HepG2 (cell line): ENCODE data around the gene RMI2. TPM values are rescaled to one million over a fixed set of nuclear protein-coding genes. Genes with fewer than 3 reads are reported as not detected.

Experiments used
- CEBPG ChIP-seq: IDR thresholded peaks from 2 replicates; pipeline ENCODE4 v1.6.1; 2016
- HHEX ChIP-seq: IDR thresholded peaks from 2 replicates; pipeline ENCODE4 v1.6.1; 2016; ENCODE audit warnings: control low read depth
- HIVEP1 ChIP-seq: sonication (generic); formaldehyde crosslinking; IDR thresholded peaks from 2 replicates; pipeline ENCODE4 v1.4.0; 2020; ENCODE audit warnings: mild to moderate bottlenecking, missing genetic modification reagents
- KDM2A ChIP-seq: sonication (generic); formaldehyde crosslinking; IDR thresholded peaks from 2 replicates; pipeline ENCODE4 v1.4.0; 2020; ENCODE audit warnings: low read depth, missing genetic modification reagents, borderline replicate concordance
- MAFF ChIP-seq: IDR thresholded peaks from 2 replicates; pipeline ENCODE4 v1.6.1; 2011; ENCODE audit warnings: low read depth, low read length, improper control_type of control experiment
- MED1 ChIP-seq: sonication (generic); formaldehyde crosslinking; IDR thresholded peaks from 2 replicates; pipeline ENCODE4 v1.4.0; 2020; ENCODE audit warnings: missing genetic modification reagents
- NCOA2 ChIP-seq: sonication (generic); formaldehyde crosslinking; IDR thresholded peaks from 2 replicates; pipeline ENCODE4 v1.8.0; 2022; ENCODE audit warnings: inconsistent platforms
- NKX3-1 ChIP-seq: sonication (generic); formaldehyde crosslinking; IDR thresholded peaks from 2 replicates; pipeline ENCODE4 v1.5.0; 2020; ENCODE audit warnings: missing genetic modification reagents
- NR2F6 ChIP-seq, 2 experiments: IDR thresholded peaks; 2 replicates each; pipeline ENCODE4 v1.6.1; 2016; ENCODE audit warnings: antibody characterized with exemption in 1 of 2, mild to moderate bottlenecking in 1 of 2
- PAWR ChIP-seq: sonication (generic); formaldehyde crosslinking; IDR thresholded peaks from 2 replicates; pipeline ENCODE4 v1.4.0; 2020; ENCODE audit warnings: missing genetic modification reagents, mild to moderate bottlenecking, borderline replicate concordance
- TBX3 ChIP-seq: fragments of 450-650 bp; IDR thresholded peaks from 2 replicates; pipeline ENCODE4 v1.6.1; 2017; ENCODE audit warnings: antibody characterized with exemption, mild to moderate bottlenecking, inconsistent platforms, borderline replicate concordance
- THYN1 ChIP-seq: sonication (generic); formaldehyde crosslinking; IDR thresholded peaks from 2 replicates; pipeline ENCODE4 v1.8.1; 2023; ENCODE audit warnings: low read depth, mild to moderate bottlenecking, moderate library complexity, missing genetic modification reagents, borderline replicate concordance
- ZBTB7B ChIP-seq: sonication (generic); formaldehyde crosslinking; IDR thresholded peaks from 2 replicates; pipeline ENCODE4 v1.4.0; 2020; ENCODE audit warnings: missing genetic modification reagents
- ZNF24 ChIP-seq: fragments of 450-650 bp; IDR thresholded peaks from 2 replicates; pipeline ENCODE4 v1.6.1; 2017; ENCODE audit warnings: antibody characterized with exemption, mild to moderate bottlenecking
- ZNF292 ChIP-seq: sonication (generic); formaldehyde crosslinking; IDR thresholded peaks from 2 replicates; pipeline ENCODE4 v1.8.1; 2022; ENCODE audit warnings: mild to moderate bottlenecking, low read depth, missing genetic modification reagents, borderline replicate concordance
- ZNF296 ChIP-seq: sonication (generic); formaldehyde crosslinking; conservative IDR thresholded peaks from 2 replicates; pipeline ENCODE4 v1.5.0; 2020; ENCODE audit warnings: mild to moderate bottlenecking, missing genetic modification reagents
- ZNF468 ChIP-seq: sonication (generic); formaldehyde crosslinking; IDR thresholded peaks from 2 replicates; pipeline ENCODE4 v1.8.0; 2022; ENCODE audit warnings: mild to moderate bottlenecking, moderate library complexity, missing genetic modification reagents
- ZNF546 ChIP-seq: sonication (generic); formaldehyde crosslinking; conservative IDR thresholded peaks from 2 replicates; pipeline ENCODE4 v1.8.1; 2023; ENCODE audit warnings: mild to moderate bottlenecking, missing genetic modification reagents
- ZNF557 ChIP-seq: sonication (generic); formaldehyde crosslinking; IDR thresholded peaks from 2 replicates; pipeline ENCODE4 v1.4.0; 2020; ENCODE audit warnings: missing genetic modification reagents
- ZNF672 ChIP-seq: sonication (generic); formaldehyde crosslinking; IDR thresholded peaks from 2 replicates; pipeline ENCODE4 v1.8.1; 2022; ENCODE audit warnings: missing genetic modification reagents
- ZNF674 ChIP-seq: sonication (generic); formaldehyde crosslinking; IDR thresholded peaks from 2 replicates; pipeline ENCODE4 v1.5.0; 2020; ENCODE audit warnings: low read depth, mild to moderate bottlenecking, missing genetic modification reagents
- polyA plus RNA-seq, 8 experiments: library from polyadenylated mRNA; depleted of rRNA in 3 of 8; stranded (reverse) in 7 of 8; unstranded in 1 of 8; fragments of >200 nt; fragmentation: Illumina TruSeq in 4 of 8; extraction: Trizol in 4 of 8; gene quantifications; 2 replicates each; pipeline versions ENCODE4 v1.2.1 to v1.2.3, GENCODE V29; 2011 to 2016; ENCODE audit warnings: low read depth in 4 of 8, missing spikeins in 1 of 8, mixed read lengths in 1 of 8; ENCODE audit not compliant: insufficient read depth in 1 of 8
- total RNA-seq, 5 experiments: library from RNA; depleted of rRNA; stranded (reverse); fragments of >200 nt; fragmentation: Illumina TruSeq; extraction: Trizol; gene quantifications; 2 replicates each; pipeline ENCODE4 v1.2.3, GENCODE V29; 2016; ENCODE audit warnings: low read depth in 1 of 5
- TF ChIP-seq, protein P1 (sequence below): sonication (generic); formaldehyde crosslinking; IDR thresholded peaks from 2 replicates; pipeline ENCODE4 v1.5.1; 2020; ENCODE audit warnings: mild to moderate bottlenecking, missing genetic modification reagents
- TF ChIP-seq, protein P2 (sequence below): sonication (generic); formaldehyde crosslinking; IDR thresholded peaks from 2 replicates; pipeline ENCODE4 v1.8.0; 2022; ENCODE audit warnings: missing genetic modification reagents, mild to moderate bottlenecking, moderate library complexity, borderline replicate concordance
- TF ChIP-seq, protein P3 (sequence below): sonication (generic); formaldehyde crosslinking; IDR thresholded peaks from 2 replicates; pipeline ENCODE4 v1.4.0; 2020; ENCODE audit warnings: mild to moderate bottlenecking, low read depth, missing genetic modification reagents

RMI2 gene
- total and polyA plus RNA-seq, 2 of the 13 experiments (the other 11 are each of a cell fraction or from before 2014, with no cell fraction given) = 24.5 to 55.7 TPM

DNA sequence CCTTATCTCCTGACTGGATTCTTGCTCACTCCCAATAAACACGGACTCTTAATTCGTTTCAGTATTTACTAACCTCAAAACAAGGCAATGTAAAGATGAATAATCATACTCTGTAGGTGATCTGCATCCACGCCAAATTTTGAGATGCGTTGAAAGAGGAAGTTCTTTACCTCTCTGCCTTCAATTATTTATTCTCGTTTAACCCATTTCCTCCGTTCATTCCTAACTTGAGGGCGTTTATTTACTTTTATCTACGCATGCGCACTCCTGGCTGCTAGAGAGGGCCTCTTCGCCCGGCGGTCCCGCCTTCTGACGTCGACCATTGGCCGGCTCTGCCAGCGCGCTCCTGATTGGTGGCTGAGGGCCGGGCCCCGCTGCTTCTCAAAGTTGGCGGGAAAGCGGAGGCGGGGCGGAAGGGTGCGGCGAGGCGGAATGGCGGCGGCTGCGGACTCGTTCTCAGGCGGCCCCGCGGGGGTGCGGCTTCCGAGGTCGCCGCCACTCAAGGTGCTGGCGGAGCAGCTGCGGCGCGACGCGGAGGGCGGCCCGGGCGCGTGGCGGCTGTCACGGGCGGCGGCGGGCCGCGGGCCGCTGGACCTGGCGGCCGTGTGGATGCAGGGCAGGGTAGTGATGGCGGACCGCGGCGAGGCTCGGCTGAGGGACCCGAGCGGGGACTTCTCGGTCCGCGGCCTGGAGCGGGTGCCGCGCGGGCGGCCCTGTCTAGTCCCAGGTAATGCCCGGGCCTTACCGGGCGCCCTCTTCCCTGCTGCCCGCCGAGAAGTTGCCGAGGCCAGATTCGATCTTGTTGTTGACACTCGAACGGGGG, at the start of gene RMI2 (continued):
- TF ChIP-seq, protein P1, sequence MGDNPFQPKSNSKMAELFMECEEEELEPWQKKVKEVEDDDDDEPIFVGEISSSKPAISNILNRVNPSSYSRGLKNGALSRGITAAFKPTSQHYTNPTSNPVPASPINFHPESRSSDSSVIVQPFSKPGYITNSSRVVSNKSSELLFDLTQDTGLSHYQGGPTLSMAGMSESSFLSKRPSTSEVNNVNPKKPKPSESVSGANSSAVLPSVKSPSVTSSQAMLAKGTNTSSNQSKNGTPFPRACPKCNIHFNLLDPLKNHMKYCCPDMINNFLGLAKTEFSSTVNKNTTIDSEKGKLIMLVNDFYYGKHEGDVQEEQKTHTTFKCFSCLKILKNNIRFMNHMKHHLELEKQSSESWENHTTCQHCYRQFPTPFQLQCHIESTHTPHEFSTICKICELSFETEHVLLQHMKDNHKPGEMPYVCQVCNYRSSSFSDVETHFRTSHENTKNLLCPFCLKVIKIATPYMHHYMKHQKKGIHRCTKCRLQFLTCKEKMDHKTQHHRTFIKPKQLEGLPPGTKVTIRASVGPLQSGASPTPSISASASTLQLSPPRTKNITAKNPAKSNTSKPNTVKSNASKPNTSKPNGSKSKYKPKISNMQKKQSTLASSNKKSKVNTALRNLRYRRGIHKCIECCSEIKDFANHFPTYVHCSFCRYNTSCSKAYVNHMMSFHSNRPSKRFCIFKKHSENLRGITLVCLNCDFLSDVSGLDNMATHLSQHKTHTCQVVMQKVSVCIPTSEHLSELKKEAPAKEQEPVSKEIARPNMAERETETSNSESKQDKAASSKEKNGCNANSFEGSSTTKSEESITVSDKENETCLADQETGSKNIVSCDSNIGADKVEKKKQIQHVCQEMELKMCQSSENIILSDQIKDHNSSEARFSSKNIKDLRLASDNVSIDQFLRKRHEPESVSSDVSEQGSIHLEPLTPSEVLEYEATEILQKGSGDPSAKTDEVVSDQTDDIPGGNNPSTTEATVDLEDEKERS (CRISPR knock-in tag) = no peak
- TF ChIP-seq ZNF468 (no peak), ZNF674 (CRISPR knock-in tag) (no peak), ZBTB7B (CRISPR knock-in tag) (no peak; the same call in 1 of the 2 replicates), HHEX (no peak), THYN1 (peak; percentile 37; the same call in 1 of the 2 replicates), NR2F6 (IDR thresholded peaks at IDR 0.05) (no peak), NR2F6 (CRISPR knock-in tag; IDR thresholded peaks at IDR 0.05) (no peak; the same call in 1 of the 2 replicates), MED1 (CRISPR knock-in tag) (peak; percentile 72), HIVEP1 (CRISPR knock-in tag) (no peak), NCOA2 (CRISPR knock-in tag) (peak; percentile 40), KDM2A (CRISPR knock-in tag) (peak; percentile 92), ZNF557 (CRISPR knock-in tag) (peak; percentile 40; the same call in 1 of the 2 replicates), NKX3-1 (CRISPR knock-in tag) (peak; percentile 94), MAFF (no peak), PAWR (CRISPR knock-in tag) (no peak), CEBPG (0 out of 2 replicates have a peak, but pooled peaks have one; percentile 2), ZNF292 (CRISPR knock-in tag) (no peak), ZNF296 (CRISPR knock-in tag) (no peak; the same call in 1 of the 2 replicates), ZNF546 (CRISPR knock-in tag) (peak; percentile 81), ZNF24 (peak; percentile 12; the same call in 1 of the 2 replicates), TBX3 (no peak), ZNF672 (0 out of 2 replicates have a peak, but pooled peaks have one; percentile 17)
- TF ChIP-seq, protein P2, sequence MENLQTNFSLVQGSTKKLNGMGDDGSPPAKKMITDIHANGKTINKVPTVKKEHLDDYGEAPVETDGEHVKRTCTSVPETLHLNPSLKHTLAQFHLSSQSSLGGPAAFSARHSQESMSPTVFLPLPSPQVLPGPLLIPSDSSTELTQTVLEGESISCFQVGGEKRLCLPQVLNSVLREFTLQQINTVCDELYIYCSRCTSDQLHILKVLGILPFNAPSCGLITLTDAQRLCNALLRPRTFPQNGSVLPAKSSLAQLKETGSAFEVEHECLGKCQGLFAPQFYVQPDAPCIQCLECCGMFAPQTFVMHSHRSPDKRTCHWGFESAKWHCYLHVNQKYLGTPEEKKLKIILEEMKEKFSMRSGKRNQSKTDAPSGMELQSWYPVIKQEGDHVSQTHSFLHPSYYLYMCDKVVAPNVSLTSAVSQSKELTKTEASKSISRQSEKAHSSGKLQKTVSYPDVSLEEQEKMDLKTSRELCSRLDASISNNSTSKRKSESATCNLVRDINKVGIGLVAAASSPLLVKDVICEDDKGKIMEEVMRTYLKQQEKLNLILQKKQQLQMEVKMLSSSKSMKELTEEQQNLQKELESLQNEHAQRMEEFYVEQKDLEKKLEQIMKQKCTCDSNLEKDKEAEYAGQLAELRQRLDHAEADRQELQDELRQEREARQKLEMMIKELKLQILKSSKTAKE (CRISPR knock-in tag) = 0 out of 2 replicates have a peak, but pooled peaks have one; percentile 36
- TF ChIP-seq, protein P3, sequence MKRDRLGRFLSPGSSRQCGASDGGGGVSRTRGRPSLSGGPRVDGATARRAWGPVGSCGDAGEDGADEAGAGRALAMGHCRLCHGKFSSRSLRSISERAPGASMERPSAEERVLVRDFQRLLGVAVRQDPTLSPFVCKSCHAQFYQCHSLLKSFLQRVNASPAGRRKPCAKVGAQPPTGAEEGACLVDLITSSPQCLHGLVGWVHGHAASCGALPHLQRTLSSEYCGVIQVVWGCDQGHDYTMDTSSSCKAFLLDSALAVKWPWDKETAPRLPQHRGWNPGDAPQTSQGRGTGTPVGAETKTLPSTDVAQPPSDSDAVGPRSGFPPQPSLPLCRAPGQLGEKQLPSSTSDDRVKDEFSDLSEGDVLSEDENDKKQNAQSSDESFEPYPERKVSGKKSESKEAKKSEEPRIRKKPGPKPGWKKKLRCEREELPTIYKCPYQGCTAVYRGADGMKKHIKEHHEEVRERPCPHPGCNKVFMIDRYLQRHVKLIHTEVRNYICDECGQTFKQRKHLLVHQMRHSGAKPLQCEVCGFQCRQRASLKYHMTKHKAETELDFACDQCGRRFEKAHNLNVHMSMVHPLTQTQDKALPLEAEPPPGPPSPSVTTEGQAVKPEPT = 0 out of 2 replicates have a peak, but pooled peaks have one; percentile 37
